Fibroblast of gingiva (primary cell): Measurements from ENCODE around the gene NRP1.

ENCODE experiments used
- DNase-seq: peaks from one replicate; pipeline ENCODE4 v3.0.0-alpha.2; 2011; ENCODE audit warnings: low read depth

Gene NRP1

GRCh38 chr10:33212061-33212748 lies 122.3 kb downstream of the NRP1 start:
- peak; percentile 64 for DNase-seq

- peak; percentile 86 for DNase-seq
Observed at GRCh38 chr10:33211106-33211878, 123.2 kb downstream of the NRP1 start.

GRCh38 chr10:33209802-33210201 lies 124.7 kb downstream of the NRP1 start:
- DNase-seq, result no peak

- no peak for DNase-seq
Observed at GRCh38 chr10:33208166-33208565, 126.3 kb downstream of the NRP1 start.

GRCh38 chr10:33204031-33204430 lies 130.4 kb downstream of the NRP1 start:
- peak; percentile 31 for DNase-seq

GRCh38 chr10:33201971-33202370 lies 132.5 kb downstream of the NRP1 start:
- no peak for DNase-seq

- DNase-seq, result no peak
Observed at GRCh38 chr10:33201056-33201780, 133.2 kb downstream of the NRP1 start.

GRCh38 chr10:33199731-33200232 lies 134.7 kb downstream of the NRP1 start:
- no peak for DNase-seq

GRCh38 chr10:33198610-33199009 lies 135.9 kb downstream of the NRP1 start:
- DNase-seq, result no peak

- DNase-seq, result no peak
Observed at GRCh38 chr10:33196710-33197491, 137.6 kb downstream of the NRP1 start.

- DNase-seq, result no peak
Observed at GRCh38 chr10:33196377-33196706, 138.1 kb downstream of the NRP1 start.

- DNase-seq, result no peak
Observed at GRCh38 chr10:33195608-33196376, 138.7 kb downstream of the NRP1 start.

- peak; percentile 88 for DNase-seq
Observed at GRCh38 chr10:33193701-33194521, 140.6 kb downstream of the NRP1 start.

- peak; percentile 87 for DNase-seq
Observed at GRCh38 chr10:33193057-33193700, 141.3 kb downstream of the NRP1 start.

GRCh38 chr10:33192190-33192589 lies 142.3 kb downstream of the NRP1 start:
- no peak for DNase-seq

GRCh38 chr10:33190406-33190805 lies 144.1 kb downstream of the NRP1 start:
- DNase-seq, result no peak

GRCh38 chr10:33189808-33190207 lies 144.7 kb downstream of the NRP1 start:
- no peak for DNase-seq

- no peak for DNase-seq
Observed at GRCh38 chr10:33189363-33189762, 145.1 kb downstream of the NRP1 start.

- no peak for DNase-seq
Observed at GRCh38 chr10:33187427-33187999, 147.0 kb downstream of the NRP1 start.
